ENCODE results near the gene CPXM2. TPM values are rescaled to one million over a fixed set of nuclear protein-coding genes. Genes with fewer than 3 reads are reported as not detected.

The CPXM2 gene
- polyA plus RNA-seq, 1 experiment: 14.4 TPM

DNA sequence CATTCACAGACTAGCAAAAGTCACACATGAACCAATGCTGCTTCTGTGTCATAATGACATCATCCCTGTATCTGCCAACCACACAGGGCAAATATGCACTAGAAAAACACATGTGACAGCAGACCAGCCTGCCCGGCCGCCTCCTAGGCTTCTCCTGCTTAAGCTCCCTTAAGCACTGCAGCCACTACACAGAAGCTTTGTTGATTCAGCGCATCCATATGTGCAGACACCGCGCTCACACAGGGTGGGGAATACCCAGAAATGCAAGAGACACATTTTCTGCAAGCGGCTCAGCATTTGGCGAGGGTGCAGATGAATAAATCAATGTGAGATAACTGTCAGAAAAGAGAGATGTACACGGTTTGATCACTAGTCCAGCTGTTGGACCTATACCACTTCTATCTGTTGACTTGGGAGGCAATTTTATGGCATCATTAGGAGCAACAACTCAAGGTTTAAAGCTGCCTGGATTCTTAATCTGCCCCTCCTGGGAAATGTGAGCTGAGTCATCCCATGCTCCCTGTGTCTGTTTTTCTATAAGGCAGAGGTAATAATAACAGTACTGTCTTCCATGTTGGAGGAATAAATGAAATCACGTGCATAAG is 33.4 kb downstream of the CPXM2 start:
- TF ChIP-seq, protein P1, sequence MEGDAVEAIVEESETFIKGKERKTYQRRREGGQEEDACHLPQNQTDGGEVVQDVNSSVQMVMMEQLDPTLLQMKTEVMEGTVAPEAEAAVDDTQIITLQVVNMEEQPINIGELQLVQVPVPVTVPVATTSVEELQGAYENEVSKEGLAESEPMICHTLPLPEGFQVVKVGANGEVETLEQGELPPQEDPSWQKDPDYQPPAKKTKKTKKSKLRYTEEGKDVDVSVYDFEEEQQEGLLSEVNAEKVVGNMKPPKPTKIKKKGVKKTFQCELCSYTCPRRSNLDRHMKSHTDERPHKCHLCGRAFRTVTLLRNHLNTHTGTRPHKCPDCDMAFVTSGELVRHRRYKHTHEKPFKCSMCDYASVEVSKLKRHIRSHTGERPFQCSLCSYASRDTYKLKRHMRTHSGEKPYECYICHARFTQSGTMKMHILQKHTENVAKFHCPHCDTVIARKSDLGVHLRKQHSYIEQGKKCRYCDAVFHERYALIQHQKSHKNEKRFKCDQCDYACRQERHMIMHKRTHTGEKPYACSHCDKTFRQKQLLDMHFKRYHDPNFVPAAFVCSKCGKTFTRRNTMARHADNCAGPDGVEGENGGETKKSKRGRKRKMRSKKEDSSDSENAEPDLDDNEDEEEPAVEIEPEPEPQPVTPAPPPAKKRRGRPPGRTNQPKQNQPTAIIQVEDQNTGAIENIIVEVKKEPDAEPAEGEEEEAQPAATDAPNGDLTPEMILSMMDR (IDR thresholded peaks at IDR 0.05; ENCODE audit: insufficient read depth, low read depth, low read length): no peak
- ChIA-PET CTCF (interaction anchor here (1.5 kb wide), 1 partner anchor 109 kb away, joined by 3 read pairs; no protein-coding TSS in a partner anchor), POLR2A (no interaction called here)
- Histone ChIP-seq H3K27me3 (ENCODE audit: control insufficient read depth, insufficient read depth, low read length) (no peaks in the 10 kb centered on the region), H3K36me3 (ENCODE audit: control insufficient read depth, insufficient read depth, low read length) (no peaks in the 10 kb centered on the region), H3K4me3 (ENCODE audit: low read depth, low read length) (no peak overlapping the region)
- no peak for DNase-seq (ENCODE audit: low read depth)

DNA sequence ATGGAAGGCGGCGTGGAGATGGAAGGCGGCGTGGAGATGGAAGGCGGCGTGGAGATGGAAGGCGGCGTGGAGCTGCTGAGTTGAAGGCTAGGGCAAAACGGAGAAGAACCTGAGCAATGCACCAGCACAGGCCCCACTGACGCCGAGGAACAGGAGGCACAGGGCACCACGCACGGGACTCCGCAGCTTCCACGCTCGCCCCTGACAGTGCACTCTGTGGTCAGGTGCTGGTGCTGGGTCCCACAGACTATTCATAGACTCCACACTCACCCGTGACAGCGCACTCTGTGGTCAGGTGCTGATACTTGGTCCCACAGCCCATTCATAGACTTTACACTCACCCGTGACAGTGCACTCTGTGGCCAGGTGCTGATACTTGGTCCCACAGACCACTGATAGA is 34.0 kb downstream of the CPXM2 start:
- CTCF ChIA-PET: interaction anchor here (1.5 kb wide), 1 partner anchor 110 kb away, joined by 3 read pairs; no protein-coding TSS in a partner anchor

DNA sequence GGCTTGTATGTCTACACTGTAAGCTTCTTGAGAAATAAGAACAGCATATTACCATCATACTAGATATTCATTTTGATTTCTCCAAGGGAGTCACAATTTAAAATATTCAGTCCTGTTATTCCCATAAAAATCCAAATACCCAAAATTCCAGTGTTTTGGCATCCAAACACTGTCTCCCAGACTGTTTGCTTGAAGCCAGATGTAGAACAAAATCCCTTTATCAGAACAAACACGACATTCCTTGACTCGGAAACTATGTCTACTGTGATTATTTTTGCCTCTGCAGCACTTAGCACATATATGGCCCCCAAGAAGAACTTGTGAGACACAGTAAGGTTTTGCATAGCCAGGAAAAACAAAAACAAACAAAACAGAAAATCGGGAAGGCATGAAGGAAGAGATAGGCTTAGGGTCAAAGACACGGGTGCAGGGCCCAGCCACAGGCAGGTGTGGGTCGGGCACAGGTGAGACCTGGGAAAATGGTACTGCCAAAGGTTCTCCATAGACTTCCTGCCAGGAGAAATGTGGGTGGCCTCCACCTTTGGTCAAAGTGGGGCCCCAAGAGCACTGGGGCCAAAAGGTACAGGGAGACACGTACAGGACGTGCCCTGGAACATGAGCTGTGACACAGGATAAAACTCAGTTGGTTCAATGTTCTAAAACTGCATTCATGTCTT is 36.5 kb downstream of the CPXM2 start:
- POLR2A ChIA-PET: no interaction called here
- H3K4me3 ChIP-seq (ENCODE audit: low read depth, low read length): no peak overlapping the region
- no peaks in the 10 kb centered on the region for H3K27me3 ChIP-seq (ENCODE audit: control insufficient read depth, insufficient read depth, low read length)

More for the DNA sequence above, 34.0 kb downstream of the CPXM2 start:
- H3K36me3 ChIP-seq (ENCODE audit: control insufficient read depth, insufficient read depth, low read length): no peaks in the 10 kb centered on the region
- no peaks in the 10 kb centered on the region for H3K27me3 ChIP-seq (ENCODE audit: control insufficient read depth, insufficient read depth, low read length)
- DNase-seq (ENCODE audit: low read depth): no peak
- POLR2A ChIA-PET: no interaction called here
- TF ChIP-seq, protein P1 (IDR thresholded peaks at IDR 0.05; ENCODE audit: insufficient read depth, low read depth, low read length): no peak
- no peak overlapping the region for H3K4me3 ChIP-seq (ENCODE audit: low read depth, low read length)

DNA sequence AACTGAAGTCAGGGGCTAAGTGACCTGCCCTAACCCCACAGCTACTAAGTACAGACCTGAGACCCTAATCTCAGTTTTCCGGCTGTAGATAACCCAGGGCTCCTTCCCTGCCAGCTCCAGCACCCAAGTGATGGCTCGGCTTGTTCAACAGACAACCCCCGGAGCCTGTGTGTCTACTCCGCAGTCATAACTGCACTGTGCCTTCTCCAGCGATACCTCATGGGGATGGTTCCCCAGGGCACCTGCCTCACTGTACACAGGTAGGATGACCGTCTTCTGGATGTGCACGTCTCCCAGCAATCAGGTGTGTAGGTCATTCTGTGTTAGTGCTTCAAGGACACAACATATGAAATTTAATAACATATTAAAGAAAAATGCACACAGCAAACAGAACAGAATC is 37.1 kb downstream of the CPXM2 start:
- no peak for DNase-seq (ENCODE audit: low read depth)
- no peaks in the 10 kb centered on the region for H3K27me3 ChIP-seq (ENCODE audit: control insufficient read depth, insufficient read depth, low read length)
- no peaks in the 10 kb centered on the region for H3K36me3 ChIP-seq (ENCODE audit: control insufficient read depth, insufficient read depth, low read length)
- no peak overlapping the region for H3K4me3 ChIP-seq (ENCODE audit: low read depth, low read length)
- TF ChIP-seq, protein P1 (IDR thresholded peaks at IDR 0.05; ENCODE audit: insufficient read depth, low read depth, low read length): no peak
- POLR2A ChIA-PET: no interaction called here
- CTCF ChIA-PET: no interaction called here

More for the DNA sequence above, 36.5 kb downstream of the CPXM2 start:
- H3K36me3 ChIP-seq (ENCODE audit: control insufficient read depth, insufficient read depth, low read length): no peaks in the 10 kb centered on the region
- DNase-seq (ENCODE audit: low read depth): peak; percentile 38
- CTCF ChIA-PET: no interaction called here
- TF ChIP-seq, protein P1 (IDR thresholded peaks at IDR 0.05; ENCODE audit: insufficient read depth, low read depth, low read length): no peak

DNA sequence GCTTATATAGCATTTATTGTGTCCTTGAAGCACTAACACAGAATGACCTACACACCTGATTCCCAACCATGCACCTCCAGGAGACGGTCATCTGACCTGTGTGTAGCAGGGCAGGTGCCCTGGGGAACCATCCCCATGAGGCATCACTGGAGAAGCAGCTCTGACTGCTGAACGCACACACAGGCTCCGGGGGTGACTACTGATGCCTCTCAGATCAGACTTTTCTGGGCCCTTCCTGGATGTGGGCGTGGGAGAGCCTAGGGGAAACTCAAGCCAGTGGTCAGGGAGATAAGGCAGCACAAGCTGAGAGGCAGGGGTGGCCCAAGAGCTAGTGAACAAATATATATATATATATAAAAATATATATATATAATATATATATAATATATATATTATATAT is 37.6 kb downstream of the CPXM2 start:
- Histone ChIP-seq H3K27me3 (ENCODE audit: control insufficient read depth, insufficient read depth, low read length) (no peaks in the 10 kb centered on the region), H3K36me3 (ENCODE audit: control insufficient read depth, insufficient read depth, low read length) (no peaks in the 10 kb centered on the region), H3K4me3 (ENCODE audit: low read depth, low read length) (no peak overlapping the region)
- TF ChIP-seq, protein P1 (IDR thresholded peaks at IDR 0.05; ENCODE audit: insufficient read depth, low read depth, low read length): no peak
- CTCF ChIA-PET: no interaction called here
- DNase-seq (ENCODE audit: low read depth): no peak
- POLR2A ChIA-PET: no interaction called here

Measured in BJ (cell line).